A204.1 (cell line): ENCODE results near the gene ARL14.

Experiments used
- FAIRE-seq: peaks from 2 replicates; lab custom pipeline; 2012; peaks lifted over from hg19 to GRCh38; lab: Jason Lieb, UNC

ARL14 gene

DNA sequence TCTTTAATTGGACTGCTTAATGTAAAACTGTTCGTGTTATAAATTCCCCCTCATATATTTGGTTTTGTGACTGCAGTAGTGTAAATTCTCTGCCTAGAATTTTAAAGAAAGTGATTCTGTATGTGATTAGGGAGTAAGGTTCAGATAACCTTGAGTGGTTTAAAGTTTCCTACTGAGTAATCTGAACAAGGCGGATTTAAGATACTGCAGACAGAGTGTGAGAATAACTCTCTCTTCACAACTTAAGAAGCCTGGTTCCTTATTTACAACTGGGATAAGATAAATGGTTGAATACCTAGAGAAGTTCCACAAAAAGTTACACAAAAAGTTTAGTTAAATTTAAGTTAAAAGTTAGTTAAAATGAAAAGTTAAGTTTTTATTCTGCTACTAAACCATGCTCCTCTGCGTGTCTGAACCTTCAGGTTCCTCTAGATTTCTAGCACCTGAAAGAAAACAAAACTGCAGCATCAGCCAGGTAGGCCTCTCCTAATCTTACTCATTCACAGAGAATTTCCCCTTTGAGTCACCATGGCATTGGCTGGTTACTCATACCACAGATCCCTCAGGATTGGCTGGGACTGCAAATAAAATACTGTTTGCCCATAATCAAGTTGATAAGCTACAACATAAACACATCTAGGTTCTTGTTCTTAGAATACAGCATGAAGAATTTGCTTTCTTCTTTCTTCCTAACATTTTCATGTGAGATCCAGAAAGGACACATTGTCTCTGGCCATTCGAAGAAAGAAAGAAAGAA lies at the start of gene ARL14:
ARL14 (plus strand) TSS at position 614 of the 757 bp plus-strand sequence. CDS start 187 bp downstream, outside the sequence.
- no peak for FAIRE-seq

DNA sequence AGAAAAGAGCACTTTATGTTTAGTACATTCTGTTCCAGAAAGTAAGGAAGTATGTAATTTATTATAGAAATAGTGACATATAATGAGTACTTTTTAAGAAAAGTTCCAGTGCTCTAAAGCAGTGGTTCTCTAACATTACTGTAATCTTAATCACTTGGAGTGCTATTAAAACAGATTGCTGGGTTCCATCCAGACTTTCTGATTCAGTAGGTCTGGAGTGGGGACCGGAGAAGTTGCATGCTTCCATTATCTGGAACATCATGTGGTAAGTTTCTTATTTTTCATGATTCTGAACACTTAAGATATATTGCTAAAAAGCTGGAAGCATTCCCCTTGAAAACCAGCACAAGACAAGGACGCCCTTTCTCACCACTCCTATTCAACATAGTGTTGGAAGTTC lies 47.5 kb upstream of the ARL14 start:
- FAIRE-seq, result no peak

DNA sequence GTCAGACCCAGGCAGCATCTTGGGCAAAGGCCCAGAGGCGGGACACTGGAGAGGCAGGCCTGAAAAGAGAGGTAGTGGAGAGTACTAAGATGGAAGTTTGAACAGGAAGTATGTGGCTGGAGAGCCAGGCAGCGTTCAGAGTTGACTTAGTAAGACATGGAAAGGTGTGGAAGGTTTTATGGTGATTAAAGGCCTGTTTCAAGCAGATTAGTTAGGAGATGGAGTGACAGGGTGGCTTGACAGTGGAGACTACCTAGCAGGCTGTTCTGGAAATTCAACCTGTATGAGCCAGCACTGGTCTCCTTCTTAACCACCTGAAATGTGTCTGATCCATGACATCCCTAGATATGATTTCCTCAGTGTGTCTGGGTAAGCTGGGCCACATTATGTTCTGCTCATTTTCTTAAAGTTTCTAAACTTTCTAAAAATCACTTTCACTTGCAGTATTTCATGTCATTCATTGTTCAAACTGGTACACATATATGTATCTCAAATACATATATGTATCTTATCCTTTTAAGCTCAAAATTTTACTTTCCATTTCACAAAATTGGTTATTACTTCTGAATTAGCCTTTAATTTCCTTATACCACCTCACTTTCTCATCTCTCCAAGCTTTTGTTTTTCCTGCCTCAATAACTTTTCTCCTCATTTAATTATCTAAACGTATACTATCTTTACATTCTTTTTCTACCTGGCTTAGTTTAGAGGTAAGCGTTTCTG lies 43.4 kb upstream of the ARL14 start:
- FAIRE-seq, result no peak

DNA sequence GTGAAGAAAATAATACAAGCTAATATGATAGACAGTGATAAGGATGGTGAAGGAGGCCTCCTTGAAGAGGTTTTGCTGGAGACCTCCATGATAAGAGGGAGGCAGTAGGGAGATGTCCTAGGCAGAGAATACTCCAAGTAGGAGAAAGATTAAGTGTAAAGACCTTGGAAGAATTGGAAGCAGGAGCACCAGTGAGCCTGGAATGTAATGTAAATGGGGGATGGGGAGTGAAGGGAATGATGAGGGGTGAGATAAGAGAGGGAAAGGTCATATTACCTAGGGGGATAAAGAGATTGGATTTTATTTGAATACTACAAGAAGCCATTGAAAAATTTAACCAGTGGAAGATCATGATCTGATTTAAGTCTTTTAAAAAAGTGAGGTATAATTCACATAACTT lies 41.7 kb upstream of the ARL14 start:
- no peak for FAIRE-seq

DNA sequence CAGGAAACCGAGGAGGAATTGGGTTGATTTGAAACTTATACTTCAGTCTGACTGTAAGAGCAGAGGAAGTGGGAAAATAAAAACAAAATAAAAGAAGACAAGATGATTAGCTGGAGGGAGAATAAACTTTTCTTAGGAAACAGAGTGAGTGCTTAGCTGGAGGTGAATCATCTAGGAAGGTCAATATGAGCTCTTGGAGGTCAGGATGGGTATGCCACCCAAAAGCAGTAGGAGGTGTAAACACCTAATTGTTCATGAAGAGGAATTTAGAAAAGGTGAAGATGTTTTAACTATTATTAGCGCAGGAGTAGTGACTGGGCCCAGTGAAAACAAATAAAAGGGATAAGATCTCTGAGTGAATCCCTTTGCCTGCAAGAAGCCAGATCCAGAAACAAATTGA lies 39.9 kb upstream of the ARL14 start:
- no peak for FAIRE-seq

DNA sequence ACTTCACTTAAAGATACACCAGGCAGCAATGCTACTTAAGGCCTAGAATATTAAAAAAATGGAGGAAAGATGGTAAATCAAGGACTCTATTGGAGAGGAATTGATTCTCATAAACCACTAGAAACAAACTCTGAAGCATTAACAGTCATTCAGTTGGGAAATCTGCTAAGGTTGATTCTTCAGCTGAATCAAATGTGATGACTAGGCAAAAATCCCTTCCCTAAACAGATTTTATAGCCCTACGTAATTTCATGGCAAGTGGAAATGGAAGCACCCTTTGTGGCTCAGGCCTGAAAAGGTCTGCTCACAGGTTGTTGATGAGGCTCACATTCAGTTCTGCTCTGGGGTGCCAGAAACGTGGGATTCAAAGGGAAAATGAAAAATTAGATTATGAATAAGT lies 38.8 kb upstream of the ARL14 start:
- FAIRE-seq, result no peak

DNA sequence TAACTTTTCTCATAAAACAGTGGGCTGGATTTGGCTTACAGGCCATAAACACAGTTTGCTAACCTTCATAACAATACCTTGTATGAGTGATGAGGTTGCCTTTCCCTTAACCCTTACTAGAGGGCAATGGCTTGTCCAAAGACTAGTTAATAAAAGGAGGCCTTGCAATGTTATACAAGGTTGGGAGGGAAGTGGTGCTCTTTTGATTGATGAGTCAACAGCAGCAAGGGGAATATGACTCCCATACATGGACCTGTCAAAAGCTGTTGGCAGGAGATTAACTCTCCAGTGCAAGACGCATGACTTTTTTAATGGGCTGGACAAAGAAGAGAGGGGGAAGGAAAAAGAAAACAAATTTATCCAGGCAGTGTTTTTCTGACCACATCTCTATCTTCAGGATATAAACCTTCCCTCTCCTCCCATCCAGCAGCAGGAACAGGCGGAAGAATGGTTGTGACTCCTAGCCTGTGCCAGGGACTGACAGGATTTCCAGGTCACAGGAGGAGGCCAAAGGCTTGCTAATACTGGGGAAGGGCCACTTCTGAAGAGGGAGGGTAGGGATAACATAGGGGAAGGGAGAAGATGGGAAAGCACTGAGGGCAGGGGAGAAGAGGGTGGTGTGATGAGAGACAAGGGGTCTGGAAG lies 35.2 kb upstream of the ARL14 start:
- no peak for FAIRE-seq

DNA sequence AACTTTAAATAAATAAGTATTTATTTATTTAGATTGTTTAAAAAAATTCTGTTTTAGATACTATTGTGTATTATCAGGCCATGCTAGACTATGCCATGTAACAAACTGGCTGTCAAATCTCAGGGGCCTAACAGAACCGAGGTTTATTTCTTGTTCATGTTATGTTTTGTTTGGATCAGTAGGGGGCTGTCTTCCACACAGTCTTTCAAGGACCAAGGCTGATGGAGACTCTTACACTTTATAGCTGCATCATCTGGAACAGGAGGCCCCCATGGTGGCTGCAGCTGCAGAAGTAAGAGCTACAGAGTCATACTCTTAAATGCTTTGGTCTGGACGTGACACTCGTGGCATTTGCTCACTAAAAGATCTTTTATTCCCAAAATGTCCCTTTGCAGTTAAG lies 33.0 kb upstream of the ARL14 start:
- FAIRE-seq, result no peak

DNA sequence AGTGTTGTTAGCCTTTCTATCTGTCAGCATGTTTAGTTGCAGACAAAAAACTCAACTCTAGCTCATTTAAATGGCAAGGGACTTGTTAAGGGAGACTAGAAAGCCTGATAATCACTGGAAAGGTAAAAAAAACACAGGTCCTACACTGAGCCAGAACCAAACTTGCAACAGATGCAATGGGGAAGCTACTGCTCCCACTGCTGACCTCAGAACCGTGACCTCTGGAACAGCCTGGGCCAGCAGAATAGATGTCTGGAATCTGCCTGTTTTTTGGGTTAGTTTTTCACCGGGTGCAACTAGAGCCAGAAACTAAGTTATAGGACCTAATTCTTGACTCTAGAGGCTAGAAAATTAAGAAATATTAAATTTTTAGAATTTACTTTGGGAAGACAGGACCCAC lies 32.5 kb upstream of the ARL14 start:
- FAIRE-seq, result no peak

DNA sequence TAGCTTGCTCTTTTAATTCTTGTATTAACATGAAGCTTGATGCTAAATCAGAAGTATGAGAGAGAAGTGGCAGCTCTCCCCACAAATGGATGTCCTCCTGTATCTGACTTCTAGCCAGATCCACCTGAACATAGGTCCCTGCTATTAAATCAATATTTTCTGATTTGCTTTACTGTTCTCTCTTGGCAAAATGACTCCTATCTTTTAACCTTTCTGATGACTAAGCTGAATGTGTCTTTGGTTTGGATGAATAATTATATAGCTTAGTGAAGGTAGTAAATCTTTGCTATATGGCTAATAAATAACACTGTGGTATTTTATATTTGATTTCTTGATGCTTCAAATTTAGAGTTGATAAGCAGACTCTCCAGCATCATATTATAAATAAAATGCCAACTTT lies 28.3 kb upstream of the ARL14 start:
- FAIRE-seq, result no peak

DNA sequence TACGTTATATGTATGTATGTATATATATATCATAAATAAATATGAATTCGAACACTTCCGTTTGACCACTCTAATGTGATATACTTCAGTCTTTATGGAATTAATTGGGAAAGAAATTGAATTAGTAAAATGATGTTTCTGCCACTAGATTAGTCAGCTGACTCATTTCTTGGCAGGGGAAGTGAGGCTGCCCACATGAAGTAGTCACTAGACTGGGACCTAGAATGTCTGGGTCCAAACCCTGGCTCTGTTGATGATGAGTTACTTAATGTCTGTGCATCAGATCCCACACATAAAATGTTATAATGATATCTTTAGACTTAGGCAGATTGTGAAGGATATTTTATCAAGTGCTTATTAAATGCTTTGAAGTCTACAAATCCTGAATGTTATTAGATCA lies 27.4 kb upstream of the ARL14 start:
- FAIRE-seq, result no peak

DNA sequence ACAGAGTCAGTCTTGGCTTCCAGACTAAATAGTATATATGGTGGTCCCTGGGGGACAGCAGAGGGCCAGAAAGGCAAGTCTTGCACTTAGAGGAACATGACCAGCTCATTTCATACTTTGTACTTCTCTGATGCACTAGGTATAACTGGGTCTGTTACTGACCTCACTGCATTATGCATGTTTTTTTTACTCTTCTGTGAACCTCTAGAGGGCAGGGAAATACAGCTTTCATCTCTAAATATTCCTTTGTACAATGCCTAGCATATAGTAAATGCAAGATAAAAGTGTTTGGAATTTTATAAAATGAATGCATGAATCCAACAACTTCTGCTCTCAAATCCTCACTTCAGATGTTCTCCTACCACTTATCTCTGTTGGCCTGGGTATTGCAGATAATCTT lies 23.4 kb upstream of the ARL14 start:
- no peak for FAIRE-seq

DNA sequence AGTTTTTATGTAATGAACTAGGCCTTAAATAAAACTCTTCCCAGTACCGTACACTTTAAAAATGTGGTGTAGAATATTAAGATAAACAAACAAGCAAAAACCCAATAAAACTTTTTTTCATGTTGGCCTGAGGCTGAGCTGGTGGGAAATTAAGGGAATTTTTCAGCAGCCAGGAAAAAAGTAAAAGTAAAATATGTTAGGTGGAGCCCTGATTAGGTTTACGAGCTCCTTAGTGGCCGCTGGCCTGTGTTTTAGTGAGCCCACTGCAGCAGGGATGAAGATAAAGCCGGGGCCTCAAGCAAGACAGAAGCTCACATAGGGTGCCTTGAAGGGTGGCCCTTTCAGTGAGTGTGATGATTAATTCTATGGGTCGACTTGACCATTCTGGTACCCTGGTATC lies 16.1 kb upstream of the ARL14 start:
- no peak for FAIRE-seq

DNA sequence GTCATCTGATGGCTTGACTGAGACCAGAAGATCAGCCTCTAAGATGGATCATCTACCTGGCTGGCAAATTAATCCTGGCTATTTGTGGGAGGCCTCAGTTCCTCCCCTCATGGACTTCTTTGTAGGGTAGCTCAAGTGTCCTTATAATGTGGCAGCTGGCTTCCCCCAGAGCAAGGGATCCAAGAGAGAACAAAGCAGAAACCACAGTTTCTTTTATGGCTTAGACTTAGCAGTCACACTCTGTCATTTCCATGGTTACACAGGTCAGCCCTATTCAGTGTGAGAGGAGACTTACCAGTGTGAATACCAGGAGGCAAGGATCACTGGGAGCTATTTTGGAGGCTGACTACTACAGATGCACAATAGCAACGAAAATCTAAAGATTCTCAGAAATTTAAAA lies 15.3 kb upstream of the ARL14 start:
- no peak for FAIRE-seq

DNA sequence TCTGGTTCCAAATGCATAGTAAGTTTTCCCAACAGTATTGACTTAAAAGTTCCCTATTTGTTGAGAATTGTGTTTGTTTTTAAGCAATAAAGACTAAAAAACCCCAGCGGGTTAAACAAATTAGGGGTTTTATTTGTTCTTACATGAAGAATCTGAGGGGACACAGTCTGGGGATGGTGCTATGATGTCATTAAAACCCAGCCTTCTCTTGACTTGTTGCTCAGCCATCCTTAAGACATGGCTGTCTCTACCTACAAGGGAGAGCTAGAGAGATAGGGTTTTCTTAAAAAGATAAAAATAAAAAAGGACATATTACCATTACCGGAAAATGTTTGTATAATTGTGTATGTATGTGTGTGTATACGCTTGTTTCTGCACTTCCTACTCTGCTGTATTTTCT lies 11.7 kb upstream of the ARL14 start:
- no peak for FAIRE-seq

DNA sequence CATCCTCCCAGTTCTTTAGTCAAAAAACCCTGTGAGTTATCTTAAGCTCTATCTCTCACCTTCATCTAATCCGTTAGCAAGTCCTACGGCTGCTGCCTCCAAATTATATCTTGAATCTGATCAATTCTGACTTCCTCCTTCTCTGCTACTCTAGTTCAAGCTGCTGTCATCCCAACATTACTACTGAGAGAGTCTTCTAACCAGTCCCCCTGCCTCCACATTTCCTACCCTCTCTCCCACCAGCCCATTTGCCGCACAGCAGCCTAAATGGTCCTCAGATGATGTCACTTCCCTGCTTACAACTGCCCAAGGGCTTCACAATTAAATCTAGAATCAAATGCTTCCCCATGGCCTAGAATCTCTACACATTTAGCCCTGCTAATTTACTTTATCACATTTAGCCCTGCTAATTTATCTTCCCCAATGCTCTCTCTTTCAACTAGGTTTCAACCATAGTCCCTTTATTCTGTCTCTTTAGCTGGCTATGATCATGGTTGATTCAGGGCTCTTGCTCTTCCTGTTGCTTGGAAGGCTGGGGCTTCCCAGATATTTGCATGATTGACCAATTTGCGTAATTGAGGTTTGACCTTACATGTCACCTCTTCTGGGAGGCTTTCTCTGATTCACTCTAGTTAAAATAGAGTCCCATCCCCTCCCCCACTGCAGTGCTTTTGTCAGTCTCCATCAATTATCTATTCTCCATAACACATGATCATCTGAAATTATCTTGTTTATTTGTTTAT lies 11.0 kb upstream of the ARL14 start:
- FAIRE-seq, result no peak

DNA sequence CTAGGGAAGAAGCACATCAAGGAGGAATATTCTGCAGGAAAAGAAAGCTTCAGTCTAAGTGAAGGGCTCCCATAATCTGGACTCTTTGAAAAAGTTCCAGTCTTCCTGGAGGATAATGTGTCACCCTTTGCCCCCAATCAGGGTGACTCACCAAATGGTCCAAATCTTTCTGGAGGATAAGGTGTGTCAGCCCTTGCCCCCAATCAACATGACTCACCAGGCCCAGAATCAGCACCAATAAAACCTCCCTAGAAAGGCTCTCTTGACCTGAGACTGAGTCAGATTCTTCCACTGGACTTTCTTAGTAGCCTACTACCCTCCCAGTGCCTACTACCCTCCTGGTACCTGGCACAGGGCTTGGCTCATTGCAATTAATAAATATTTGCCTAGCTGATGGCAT lies 9.5 kb upstream of the ARL14 start:
- no peak for FAIRE-seq

DNA sequence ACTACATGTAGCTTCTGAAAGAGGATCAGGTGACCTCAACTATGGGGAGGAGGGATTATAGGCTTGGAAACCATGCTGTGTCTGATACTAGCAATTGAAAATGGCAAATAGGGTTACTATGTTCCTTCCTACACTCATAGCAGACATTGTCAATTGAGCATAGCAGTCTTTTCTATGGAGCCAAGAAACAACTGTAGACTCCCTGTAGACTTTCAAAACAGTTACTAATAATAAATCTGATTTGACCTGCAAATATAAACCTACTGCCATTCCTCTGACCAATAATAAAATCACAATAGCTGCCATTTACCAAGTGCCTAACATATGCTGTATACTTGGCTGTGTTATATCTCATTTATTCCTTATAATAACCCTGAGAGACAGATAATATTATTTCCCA lies 8.5 kb upstream of the ARL14 start:
- FAIRE-seq, result no peak

DNA sequence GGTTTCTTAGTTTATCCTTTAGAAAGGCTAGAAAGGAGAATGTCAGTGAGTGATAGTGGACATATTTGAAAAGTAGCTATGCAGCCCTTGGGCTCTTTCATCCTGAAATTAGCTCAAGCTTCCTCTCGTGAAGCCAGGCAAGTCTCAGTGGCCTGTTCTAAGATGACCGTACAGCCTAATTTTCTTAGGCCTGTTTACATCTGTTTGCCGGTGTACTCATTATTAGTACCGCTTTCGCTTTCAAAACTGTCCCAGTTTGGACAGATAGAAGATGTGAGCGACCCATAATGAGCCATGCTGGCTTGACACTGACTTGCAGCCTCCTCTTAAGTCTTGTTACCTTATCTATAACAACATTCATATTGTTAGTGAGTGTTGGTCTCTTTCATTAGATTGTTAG lies 5.7 kb upstream of the ARL14 start:
- FAIRE-seq, result no peak

DNA sequence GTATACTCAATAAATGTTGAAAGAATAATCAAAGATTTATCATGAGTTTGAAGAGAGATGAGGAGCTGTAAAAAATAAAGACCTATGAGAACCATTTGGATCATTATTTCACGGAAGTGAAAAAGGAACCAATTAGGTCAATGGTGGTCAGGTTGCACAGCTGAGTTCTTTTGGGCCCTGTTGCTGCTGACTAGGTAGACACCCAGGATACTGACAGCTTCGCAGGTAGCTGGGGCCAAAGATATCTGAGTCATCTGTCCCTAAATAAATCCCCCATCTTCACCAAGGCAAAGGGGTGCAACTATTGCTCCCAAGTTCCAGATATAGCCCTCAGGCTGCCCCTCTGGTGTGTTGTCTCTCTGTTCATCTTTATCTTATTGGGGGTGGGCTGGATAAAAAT lies 5.0 kb upstream of the ARL14 start:
- no peak for FAIRE-seq

DNA sequence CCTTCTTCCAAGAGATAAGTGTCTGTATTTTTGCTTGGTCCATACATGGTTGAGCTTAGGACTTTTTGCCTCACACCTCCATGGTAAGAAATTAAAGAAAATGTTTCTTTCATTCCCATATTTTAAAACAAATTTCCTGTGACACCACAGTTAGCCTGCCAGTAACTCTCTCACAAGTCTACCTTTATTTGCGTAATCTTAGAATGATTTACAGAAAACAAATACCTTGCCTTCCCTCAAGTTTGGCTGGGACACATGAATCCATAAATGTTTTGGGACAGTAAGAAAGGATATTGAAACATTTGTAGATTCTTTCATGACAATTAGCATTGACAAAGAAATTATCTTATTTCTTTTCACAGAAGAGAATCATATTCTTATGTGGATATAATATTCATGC lies 3.8 kb upstream of the ARL14 start:
- no peak for FAIRE-seq

DNA sequence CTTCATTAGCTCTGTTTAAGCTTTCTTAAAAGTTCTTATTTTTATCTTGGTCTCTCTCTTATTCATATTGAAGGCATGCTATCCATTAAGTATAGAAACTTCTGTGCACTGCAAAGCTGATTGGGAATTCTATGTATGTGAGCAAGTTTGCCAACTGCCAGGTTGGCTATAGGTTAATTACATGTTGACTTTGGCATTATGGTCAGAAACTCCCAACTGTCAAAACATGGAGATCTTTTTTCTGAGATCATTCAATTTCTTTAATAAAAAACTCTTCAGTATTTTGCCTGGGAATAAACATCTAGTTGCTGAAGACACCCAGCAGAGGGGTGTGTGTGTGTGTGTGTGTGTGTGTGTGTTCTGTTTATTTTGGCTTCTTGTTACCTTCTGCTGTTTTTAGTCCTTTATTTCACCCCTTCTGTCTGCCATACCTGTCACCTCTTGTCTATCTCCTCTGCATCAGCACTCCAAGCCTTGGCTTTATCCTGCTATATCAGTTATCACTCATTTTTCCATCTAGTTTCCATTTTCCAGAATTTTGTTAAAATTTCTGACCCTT lies 1.3 kb upstream of the ARL14 start:
- FAIRE-seq, result no peak

DNA sequence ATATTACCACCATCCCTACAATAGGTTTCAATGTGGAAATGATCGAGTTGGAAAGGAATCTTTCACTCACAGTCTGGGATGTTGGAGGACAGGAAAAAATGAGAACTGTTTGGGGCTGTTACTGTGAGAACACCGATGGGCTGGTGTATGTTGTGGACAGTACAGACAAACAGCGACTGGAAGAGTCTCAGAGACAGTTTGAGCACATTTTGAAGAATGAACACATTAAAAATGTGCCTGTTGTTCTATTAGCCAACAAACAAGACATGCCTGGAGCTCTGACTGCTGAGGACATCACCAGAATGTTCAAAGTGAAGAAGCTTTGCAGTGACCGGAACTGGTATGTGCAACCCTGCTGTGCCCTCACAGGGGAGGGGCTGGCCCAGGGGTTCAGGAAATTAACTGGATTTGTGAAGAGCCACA lies 510 bp downstream of the ARL14 start:
- FAIRE-seq, result no peak
